HFFc6 (cell line): Measurements from ENCODE around the gene INSYN2B. TPM values are rescaled to one million over a fixed set of nuclear protein-coding genes. Genes with fewer than 3 reads are reported as not detected.
"Not testable (repeated sequence)": the region's sequence is repeated elsewhere in the genome, so short reads cannot be mapped to it uniquely, and the experiment has no call there.

Experiments used
- DNase-seq: peaks from one replicate; pipeline ENCODE4 v3.0.0-alpha.2; 2018
- H3K27ac Mint-ChIP-seq: 2 replicates; pipeline ENCODE4 v1.8.0; 2020; ENCODE audit warnings: mild to moderate bottlenecking, mixed read lengths
- H3K27me3 Mint-ChIP-seq: 2 replicates; pipeline ENCODE4 v1.8.0; 2021; ENCODE audit warnings: mild to moderate bottlenecking, moderate library complexity, mixed read lengths; ENCODE audit not compliant: insufficient read depth
- H3K36me3 Mint-ChIP-seq: 2 replicates; pipeline ENCODE4 v1.8.0; 2021; ENCODE audit warnings: low read depth, mixed read lengths
- H3K4me1 Mint-ChIP-seq: 2 replicates; pipeline ENCODE4 v1.8.0; 2020; ENCODE audit warnings: low read depth, mixed read lengths
- H3K4me3 Mint-ChIP-seq: 2 replicates; pipeline ENCODE4 v1.8.0; 2020; ENCODE audit warnings: mild to moderate bottlenecking, moderate library complexity, mixed read lengths
- H3K9me3 Mint-ChIP-seq: 2 replicates; pipeline ENCODE4 v1.8.0; 2020; ENCODE audit warnings: mild to moderate bottlenecking, mixed read lengths
- total RNA-seq, 6 experiments: library from RNA; stranded (reverse); fragmentation: NEBNext Ultra II Directional; extraction: Animal tissue kit (Norgen Biotek cat#: 25700); gene quantifications; 2 replicates in 1 of 6; 3 replicates in 5 of 6; pipeline ENCODE4 v1.2.3, GENCODE V29; 2021
- TF ChIP-seq, protein P1 (sequence below): fragments of 200-600 bp; sonication (generic); IDR thresholded peaks from 2 replicates; pipeline ENCODE4 v1.5.0; 2021; ENCODE audit warnings: antibody characterized with exemption, mild to moderate bottlenecking

INSYN2B gene
- total RNA-seq, 6 experiments from 2014 or later = 13.7 to 17.4 (median 16.0) TPM

DNA sequence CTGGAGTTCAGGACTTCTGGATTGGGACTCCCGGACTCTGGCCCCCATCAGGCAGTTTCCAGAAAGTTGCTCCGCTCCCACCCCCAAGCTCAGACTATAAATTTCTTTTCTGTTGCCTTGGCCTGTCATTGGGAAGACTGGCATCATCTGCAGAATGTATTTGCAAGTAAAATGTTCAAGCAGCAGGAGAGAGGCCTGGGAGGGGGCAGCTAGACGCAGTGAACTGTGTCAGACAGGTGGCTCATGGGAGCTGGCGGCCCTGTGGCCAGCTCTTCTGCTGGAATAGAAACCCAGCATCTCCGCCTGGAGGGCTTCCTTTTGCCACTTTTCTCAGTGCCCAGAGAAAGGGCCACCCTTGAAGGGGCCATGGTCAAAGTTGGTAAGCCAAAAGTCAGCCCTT lies 16.0 kb downstream of the INSYN2B start:
- DNase-seq = no peak
- no peak overlapping the region for H3K4me3 Mint-ChIP-seq
- no peaks in the 10 kb centered on the region; the same call in 1 of the 2 replicates for H3K27me3 Mint-ChIP-seq
- H3K9me3 Mint-ChIP-seq = no peaks in the 10 kb centered on the region
- peaks cover 57% of the 10 kb centered on the region for H3K4me1 Mint-ChIP-seq
- TF ChIP-seq, protein P1, sequence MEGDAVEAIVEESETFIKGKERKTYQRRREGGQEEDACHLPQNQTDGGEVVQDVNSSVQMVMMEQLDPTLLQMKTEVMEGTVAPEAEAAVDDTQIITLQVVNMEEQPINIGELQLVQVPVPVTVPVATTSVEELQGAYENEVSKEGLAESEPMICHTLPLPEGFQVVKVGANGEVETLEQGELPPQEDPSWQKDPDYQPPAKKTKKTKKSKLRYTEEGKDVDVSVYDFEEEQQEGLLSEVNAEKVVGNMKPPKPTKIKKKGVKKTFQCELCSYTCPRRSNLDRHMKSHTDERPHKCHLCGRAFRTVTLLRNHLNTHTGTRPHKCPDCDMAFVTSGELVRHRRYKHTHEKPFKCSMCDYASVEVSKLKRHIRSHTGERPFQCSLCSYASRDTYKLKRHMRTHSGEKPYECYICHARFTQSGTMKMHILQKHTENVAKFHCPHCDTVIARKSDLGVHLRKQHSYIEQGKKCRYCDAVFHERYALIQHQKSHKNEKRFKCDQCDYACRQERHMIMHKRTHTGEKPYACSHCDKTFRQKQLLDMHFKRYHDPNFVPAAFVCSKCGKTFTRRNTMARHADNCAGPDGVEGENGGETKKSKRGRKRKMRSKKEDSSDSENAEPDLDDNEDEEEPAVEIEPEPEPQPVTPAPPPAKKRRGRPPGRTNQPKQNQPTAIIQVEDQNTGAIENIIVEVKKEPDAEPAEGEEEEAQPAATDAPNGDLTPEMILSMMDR = no peak
- H3K27ac Mint-ChIP-seq = no peak overlapping the region
- peaks cover 70% of the 10 kb centered on the region for H3K36me3 Mint-ChIP-seq

DNA sequence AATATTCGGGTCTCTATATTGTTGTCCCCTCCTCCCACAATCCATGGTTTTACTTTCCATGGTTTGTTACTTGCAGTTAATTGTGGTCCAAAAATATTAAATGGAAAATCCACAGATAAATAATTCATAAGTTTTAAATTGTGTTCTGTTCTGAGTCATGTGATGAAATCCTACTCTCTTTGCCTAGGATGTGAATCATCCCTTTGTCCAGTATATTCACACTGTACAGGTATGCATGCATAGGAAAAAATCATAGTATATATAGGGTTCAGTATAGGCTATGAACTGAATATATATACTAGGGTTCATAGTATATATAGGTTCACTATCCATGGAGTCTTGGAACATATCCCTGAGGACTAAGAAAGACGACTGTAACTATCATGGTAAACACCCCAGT lies 19.6 kb downstream of the INSYN2B start:
- Mint-ChIP-seq H3K27me3 (no peaks in the 10 kb centered on the region; the same call in 1 of the 2 replicates), H3K27ac (no peak overlapping the region), H3K9me3 (no peaks in the 10 kb centered on the region), H3K36me3 (peaks cover 48% of the 10 kb centered on the region), H3K4me1 (peaks cover 37% of the 10 kb centered on the region), H3K4me3 (no peak overlapping the region)
- TF ChIP-seq, protein P1 = no peak
- DNase-seq = no peak

DNA sequence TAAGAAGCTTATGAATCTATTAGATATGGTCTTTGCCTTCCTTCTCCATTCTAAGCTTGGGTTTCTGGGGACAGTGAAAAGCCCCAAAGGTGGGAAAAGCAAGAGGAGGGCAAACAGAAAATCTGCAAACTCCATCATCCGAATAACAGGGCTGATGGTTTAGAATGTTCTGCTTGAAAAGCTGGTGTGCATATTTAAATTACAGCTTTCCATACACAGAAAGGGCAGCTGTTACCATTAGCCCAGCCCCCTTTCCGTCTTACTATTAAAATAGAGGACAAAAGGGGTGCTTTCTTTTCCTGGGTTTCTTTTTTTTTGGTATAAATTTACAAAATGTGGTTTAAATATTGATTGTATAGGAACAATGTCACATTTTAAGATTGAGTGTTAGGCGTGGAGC lies 22.0 kb downstream of the INSYN2B start:
- DNase-seq = no peak
- H3K27me3 Mint-ChIP-seq = no peaks in the 10 kb centered on the region; the same call in 1 of the 2 replicates
- peaks cover 42% of the 10 kb centered on the region for H3K36me3 Mint-ChIP-seq
- TF ChIP-seq, protein P1 = no peak
- no peaks in the 10 kb centered on the region for H3K9me3 Mint-ChIP-seq
- H3K4me3 Mint-ChIP-seq = no peak overlapping the region
- H3K27ac Mint-ChIP-seq = no peak overlapping the region
- peaks cover 53% of the 10 kb centered on the region for H3K4me1 Mint-ChIP-seq

DNA sequence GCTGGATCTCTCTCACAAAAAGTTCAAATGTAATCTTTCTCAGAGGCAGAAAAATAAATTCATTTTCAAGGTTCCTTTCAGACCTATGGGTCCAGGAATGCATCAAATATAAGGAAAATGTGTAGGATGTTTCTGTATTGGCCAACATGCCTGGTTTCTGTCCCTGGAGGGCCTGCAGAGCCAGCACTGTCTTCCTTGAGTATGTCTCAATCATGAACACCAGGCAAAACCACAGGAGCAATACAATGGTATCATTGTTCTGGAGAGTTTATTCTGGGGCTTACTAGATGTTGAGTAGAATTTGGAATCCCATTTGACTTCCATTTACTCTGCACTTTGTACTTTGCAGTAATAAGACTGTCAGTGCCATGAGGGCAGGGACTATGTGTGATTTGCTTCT lies 23.5 kb downstream of the INSYN2B start:
- H3K9me3 Mint-ChIP-seq = no peaks in the 10 kb centered on the region
- DNase-seq = no peak
- H3K4me1 Mint-ChIP-seq = peaks cover 61% of the 10 kb centered on the region
- peaks cover 38% of the 10 kb centered on the region for H3K36me3 Mint-ChIP-seq
- H3K27me3 Mint-ChIP-seq = no peaks in the 10 kb centered on the region
- H3K4me3 Mint-ChIP-seq = no peak overlapping the region
- TF ChIP-seq, protein P1 = no peak
- H3K27ac Mint-ChIP-seq = no peak overlapping the region

DNA sequence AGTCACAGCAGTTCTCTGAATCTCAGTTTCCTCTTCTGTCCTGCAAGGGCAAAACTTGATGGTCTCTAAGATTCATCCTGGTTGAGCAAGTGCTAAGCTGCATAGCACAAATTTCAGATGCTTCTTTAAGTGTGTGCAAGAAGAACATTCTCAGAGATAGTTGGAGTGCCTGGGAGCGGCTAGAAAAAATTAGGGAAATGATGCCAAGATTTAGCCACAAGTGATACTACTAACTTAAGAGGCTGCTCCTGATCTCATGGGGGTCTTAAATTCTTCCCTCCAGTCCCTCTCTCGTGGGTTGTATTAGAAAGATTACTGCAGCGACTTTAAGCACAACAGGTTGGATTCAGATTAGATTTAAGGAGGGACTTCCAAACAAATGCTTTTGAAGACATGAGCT lies 24.2 kb downstream of the INSYN2B start:
- no peak for DNase-seq
- no peaks in the 10 kb centered on the region for H3K9me3 Mint-ChIP-seq
- H3K4me3 Mint-ChIP-seq = no peak overlapping the region
- TF ChIP-seq, protein P1 = no peak
- H3K27ac Mint-ChIP-seq = no peak overlapping the region
- H3K4me1 Mint-ChIP-seq = peaks cover 60% of the 10 kb centered on the region
- peaks cover 38% of the 10 kb centered on the region for H3K36me3 Mint-ChIP-seq
- H3K27me3 Mint-ChIP-seq = no peaks in the 10 kb centered on the region

DNA sequence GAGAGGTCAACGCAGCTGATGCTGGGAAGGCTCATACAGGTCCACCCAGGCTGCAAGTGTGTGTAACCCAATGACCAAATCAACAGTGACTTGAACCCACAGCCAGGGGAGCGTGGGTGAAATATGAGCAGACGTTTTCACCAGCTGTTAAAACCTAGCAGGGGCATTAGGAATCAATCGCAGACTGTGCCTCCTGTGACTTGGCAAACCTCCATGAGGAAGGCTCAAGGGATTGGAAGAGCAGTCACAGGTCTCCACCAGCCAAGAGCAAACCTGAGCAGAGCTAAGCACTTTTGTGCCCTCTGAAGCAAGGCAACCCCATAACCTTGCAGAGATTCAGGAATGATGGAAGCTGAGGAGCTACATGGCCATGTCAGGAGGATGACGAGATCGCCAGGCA lies 25.5 kb downstream of the INSYN2B start:
- DNase-seq = no peak
- TF ChIP-seq, protein P1 = no peak
- H3K4me1 Mint-ChIP-seq = peaks cover 51% of the 10 kb centered on the region
- peak overlapping the region; percentile 26 for H3K27ac Mint-ChIP-seq
- H3K27me3 Mint-ChIP-seq = no peaks in the 10 kb centered on the region
- no peaks in the 10 kb centered on the region for H3K9me3 Mint-ChIP-seq
- no peak overlapping the region for H3K4me3 Mint-ChIP-seq
- H3K36me3 Mint-ChIP-seq = peaks cover 41% of the 10 kb centered on the region

DNA sequence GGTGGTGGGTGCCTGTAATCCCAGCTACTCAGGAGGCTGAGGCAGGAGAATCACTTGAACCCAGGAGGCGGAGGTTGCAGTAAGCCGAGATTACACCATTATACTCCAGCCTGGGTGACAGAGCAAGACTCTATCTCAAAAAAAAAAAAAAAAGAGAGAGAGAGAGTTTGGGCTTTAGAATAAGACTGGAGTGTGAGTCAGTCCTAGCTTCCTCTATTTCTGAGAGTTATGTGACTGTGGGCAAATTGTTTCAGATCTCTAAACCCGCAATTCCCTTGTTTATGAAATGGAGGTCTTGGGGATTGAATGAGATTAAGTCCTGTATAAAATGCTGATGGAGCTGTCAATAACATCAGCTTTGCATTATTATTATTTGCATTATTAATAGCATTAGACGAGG lies 27.1 kb downstream of the INSYN2B start:
- H3K27ac Mint-ChIP-seq = peak overlapping the region; percentile 40
- DNase-seq = peak; percentile 52
- H3K27me3 Mint-ChIP-seq, H3K9me3 Mint-ChIP-seq, H3K4me3 Mint-ChIP-seq: not testable (repeated sequence)
- peaks cover 45% of the 10 kb centered on the region for H3K36me3 Mint-ChIP-seq
- H3K4me1 Mint-ChIP-seq = peaks cover 60% of the 10 kb centered on the region
